Measurements from ENCODE around the gene CLCN3.
A peak's percentile ranks its signal among the peaks of the same experiment; 100 is the strongest.
"Not testable (repeated sequence)": the region's sequence is repeated elsewhere in the genome, so short reads cannot be mapped to it uniquely, and the experiment has no call there.

Gene CLCN3

GRCh38 chr4:169716677-169717076, 96.3 kb downstream of the CLCN3 start:
- DNase-seq = no peak

DNA sequence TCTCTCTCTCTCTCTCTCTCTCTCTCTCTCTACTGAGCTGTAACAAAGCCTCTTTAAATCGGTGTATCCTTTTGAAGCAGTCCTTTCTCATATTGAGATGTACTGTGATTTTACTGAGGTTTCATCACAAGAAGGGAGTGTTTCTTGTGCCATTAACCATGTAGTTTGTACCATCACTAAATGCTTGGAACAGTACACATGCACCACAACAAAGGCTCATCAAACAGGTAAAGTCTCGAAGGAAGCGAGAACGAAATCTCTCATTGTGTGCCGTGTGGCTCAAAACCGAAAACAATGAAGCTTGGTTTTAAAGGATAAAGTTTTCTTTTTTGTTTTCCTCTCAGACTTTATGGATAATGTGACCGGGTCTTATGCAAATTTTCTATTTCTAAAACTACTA, 100.2 kb downstream of the CLCN3 start:
- no peak for DNase-seq

- no peak for DNase-seq
These were observed 103.0 kb downstream of the CLCN3 start for GRCh38 chr4:169723207-169723965.

DNA sequence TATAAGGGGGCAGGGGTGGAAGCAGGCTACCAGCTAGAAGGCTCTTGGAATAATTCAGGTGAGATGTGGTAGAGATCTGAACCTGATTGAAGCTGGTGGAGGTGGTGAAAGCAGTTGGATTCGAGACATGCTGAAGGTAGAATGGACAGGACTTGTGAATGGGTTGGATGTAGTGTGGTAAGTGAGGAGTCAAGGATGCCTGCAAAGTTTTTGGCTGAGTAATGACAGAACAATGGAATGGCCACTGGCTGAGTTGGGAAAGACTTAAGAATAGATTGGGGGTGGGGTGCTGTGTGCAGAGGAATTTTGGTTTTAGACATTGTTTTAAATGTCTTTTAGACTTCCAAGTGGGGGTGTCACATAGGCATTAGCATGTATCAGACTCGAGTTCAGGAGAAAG, 103.9 kb downstream of the CLCN3 start:
- DNase-seq = no peak

- no peak for DNase-seq
These were observed 107.2 kb downstream of the CLCN3 start for GRCh38 chr4:169727616-169728015.

- DNase-seq = no peak
These were observed 110.2 kb downstream of the CLCN3 start for GRCh38 chr4:169730564-169730963.

GRCh38 chr4:169738604-169739003, 118.2 kb downstream of the CLCN3 start:
- not testable (repeated sequence) for DNase-seq

GRCh38 chr4:169741569-169741968, 121.2 kb downstream of the CLCN3 start:
- DNase-seq = no peak

DNA sequence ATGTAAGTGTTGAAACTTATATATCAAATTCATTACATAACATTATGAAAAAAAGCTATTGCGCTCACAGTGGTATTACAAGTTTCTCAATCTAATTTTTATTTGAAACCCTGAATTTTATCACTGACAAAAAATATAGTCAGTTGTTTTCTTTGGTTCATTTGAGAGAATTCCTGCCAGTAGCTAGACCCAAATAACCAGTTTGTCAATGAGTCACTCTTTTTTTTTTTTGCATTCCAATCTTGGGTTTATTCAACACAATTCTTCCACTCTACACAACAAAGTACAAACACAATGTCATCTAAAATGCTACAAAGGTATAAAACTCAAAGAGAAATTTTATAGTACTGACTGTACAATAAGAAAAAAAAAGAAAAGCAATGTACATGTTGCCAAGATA, 124.2 kb downstream of the CLCN3 start:
- DNase-seq = no peak

DNA sequence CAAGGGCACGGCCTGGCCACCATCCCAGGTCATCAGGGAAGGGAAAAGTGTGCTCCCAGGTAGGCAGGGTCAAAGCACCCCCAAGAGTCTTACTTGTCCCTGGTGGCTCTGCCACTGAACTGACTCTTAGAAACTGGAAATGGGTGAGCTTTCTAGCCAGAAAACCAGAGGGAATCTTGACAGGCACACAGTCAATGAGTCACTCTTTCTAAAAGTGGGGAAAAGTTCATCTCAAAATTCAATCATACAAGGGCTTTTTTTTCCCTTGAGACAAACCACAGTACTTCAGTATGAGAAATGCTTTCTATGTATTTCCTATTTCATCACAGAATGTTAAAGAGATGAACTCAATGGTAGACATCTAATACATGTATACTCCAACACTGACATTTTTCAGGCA, 124.9 kb downstream of the CLCN3 start:
- DNase-seq = no peak

GRCh38 chr4:169756971-169757574, 136.7 kb downstream of the CLCN3 start:
- DNase-seq = no peak

- DNase-seq = peak; percentile 22 to 80
These were observed 137.3 kb downstream of the CLCN3 start, which contains the start of gene HPF1 for GRCh38 chr4:169757575-169758184. HPF1 (minus strand) TSS chr4:169757944; CDS start chr4:169757877, 67 bp downstream.

DNA sequence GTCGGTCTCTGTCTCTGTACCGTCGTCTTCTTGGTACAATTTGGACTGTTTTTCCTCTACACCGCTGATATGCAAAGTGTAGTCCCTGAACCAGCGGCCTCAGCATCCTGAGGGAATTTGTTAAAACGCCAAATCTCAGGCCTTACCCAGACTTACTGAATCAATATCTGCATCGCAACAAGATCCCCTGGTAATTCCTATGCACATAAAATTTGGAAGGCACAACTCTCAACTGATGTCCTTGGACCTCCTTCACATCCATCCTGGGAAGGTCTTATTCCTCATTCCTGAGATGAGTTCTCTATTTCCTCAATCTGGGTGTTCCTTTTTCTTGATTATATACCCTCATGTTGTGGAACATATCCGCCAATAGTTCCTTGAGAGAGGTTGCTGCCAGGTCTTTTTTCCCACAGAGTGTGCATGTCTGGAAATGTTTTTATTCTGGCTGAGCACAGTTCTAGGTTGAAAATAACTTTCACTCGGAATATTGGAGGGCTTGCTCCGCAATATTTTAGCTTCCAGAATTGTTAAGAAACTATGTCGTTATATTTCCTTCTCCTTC, 138.1 kb downstream of the CLCN3 start:
- DNase-seq = no peak

DNA sequence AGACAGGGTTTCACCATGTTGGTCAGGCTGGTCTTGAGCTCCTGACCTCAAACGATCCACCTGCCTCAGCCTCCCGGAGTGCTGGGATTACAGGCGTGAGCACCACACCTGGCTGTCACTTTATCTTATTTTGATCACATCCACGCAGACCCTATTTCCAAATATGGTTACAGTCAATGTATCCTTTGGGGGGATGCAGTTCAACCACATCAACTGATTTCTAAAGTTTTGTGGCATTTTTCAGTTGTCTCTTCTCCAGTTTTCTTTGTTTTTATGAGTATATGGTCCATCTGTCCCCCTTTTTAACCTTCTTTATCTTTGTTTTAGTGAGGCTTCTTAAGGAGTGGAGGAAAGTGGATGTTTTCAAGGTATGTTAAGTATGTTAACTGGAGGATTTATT, 141.5 kb downstream of the CLCN3 start:
- no peak for DNase-seq

DNA sequence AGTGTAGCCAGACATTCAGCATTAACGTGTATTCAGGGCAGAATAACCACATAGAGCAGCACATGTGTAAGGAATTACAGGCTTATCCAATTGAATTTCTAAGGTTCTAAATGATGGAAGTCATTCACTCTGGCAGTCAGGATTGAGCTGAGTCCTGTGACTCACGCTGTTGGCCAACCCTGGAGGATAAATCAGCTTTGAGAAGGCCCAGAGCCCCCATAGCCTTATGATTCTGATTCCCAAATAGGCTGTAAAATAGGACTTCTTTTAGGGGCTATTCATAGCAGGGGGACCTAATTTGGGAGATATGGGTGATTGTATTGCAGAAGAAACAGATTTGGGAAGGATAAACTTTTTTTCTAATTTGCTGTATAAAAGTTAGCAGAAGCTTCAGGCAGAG, 145.5 kb downstream of the CLCN3 start:
- no peak for DNase-seq

DNA sequence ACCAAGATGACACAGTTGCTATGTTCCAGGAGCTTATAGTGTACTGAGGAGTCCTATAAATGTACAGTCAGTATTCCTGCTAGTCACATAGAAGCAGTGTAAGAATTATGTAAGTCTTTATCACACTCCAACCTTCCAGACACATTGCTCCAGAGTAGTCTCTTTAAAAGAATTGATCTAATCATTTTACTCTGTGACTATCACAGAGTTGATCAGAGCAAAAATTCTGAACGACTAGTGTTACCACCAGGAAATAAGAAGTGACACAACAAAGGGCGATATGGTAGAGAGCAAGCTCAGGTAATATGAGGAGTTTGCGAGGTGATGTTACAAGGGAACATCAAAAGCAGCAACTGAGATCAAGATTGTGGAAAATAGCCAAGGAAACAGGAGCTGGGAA, 146.4 kb downstream of the CLCN3 start:
- DNase-seq = no peak

DNA sequence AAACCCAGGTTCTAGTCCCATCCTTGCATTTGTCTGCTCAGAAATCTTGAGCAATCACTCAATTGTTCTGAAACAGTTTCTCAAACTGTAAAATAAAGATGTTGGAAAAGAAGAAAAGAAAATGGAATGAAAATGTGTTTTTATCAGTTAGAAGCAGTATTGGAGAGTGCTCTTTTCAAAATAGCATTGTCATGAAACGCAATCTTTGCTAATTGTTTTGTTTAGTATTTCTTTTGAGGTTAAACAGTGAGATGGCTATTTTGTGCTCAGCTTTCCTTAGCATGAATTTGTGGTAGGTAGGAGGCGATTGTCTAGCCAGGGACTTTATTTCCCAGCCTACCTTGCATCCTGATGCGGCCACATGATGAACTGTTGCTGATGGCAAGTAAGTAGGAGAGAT, 148.0 kb downstream of the CLCN3 start:
- DNase-seq = no peak

DNA sequence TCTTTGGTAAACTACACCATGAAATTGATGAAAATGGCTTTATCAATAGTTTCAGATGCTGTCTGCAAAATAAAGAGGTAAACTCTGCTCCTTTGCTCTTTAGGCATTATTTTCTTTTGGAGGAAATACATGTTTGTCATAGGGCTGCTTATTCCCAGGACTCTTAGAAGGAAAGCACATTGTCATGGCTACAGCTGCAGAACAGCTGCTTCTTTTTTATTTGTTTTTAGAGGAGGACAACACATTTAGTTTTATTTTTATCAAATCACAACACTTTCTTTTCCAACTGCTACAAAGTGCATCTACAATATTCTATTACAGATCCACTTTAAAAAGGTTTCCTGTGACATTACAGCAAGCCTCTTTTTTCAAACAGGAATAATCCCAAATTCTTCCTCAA, 150.0 kb downstream of the CLCN3 start:
- no peak for DNase-seq

- not testable (repeated sequence) for DNase-seq
These were observed 151.2 kb downstream of the CLCN3 start for GRCh38 chr4:169771556-169772080.
